Esophagus squamous epithelium (tissue), 4 donors: Measurements from ENCODE around the gene SEC24C.

Source experiments
- CTCF ChIP-seq, 6 experiments: fragments of 450-650 bp in 4 of 6; fragments of 200-600 bp in 2 of 6; sonication (generic) in 2 of 6; IDR thresholded peaks; one replicate each; pipeline ENCODE4 v1.5.1; 2016 to 2019; ENCODE audit warnings: antibody characterized with exemption in 6 of 6, mild to moderate bottlenecking in 4 of 6, moderate library complexity in 4 of 6
- POLR2A ChIP-seq, 4 donors: fragments of 450-650 bp; IDR thresholded peaks; one replicate each; pipeline ENCODE4 v1.6.1; 2017; ENCODE audit warnings: antibody characterized with exemption in 4 of 4, mild to moderate bottlenecking in 4 of 4, moderate library complexity in 3 of 4

- no peak for TF ChIP-seq CTCF (IDR thresholded peaks at IDR 0.05)
- TF ChIP-seq POLR2A (IDR thresholded peaks at IDR 0.05), result no peak
Observed at GRCh38 chr10:73817826-73818225, 73.7 kb downstream of the SEC24C start.
